ENCODE data around the gene PTPN4. TPM values are rescaled to one million over a fixed set of nuclear protein-coding genes. Genes with fewer than 3 reads are reported as not detected.

The PTPN4 gene
- total and polyA plus RNA-seq, 2 donors (not counting 1 experiment from before 2014, with no cell fraction given), result 5.3 to 22.3 TPM

DNA sequence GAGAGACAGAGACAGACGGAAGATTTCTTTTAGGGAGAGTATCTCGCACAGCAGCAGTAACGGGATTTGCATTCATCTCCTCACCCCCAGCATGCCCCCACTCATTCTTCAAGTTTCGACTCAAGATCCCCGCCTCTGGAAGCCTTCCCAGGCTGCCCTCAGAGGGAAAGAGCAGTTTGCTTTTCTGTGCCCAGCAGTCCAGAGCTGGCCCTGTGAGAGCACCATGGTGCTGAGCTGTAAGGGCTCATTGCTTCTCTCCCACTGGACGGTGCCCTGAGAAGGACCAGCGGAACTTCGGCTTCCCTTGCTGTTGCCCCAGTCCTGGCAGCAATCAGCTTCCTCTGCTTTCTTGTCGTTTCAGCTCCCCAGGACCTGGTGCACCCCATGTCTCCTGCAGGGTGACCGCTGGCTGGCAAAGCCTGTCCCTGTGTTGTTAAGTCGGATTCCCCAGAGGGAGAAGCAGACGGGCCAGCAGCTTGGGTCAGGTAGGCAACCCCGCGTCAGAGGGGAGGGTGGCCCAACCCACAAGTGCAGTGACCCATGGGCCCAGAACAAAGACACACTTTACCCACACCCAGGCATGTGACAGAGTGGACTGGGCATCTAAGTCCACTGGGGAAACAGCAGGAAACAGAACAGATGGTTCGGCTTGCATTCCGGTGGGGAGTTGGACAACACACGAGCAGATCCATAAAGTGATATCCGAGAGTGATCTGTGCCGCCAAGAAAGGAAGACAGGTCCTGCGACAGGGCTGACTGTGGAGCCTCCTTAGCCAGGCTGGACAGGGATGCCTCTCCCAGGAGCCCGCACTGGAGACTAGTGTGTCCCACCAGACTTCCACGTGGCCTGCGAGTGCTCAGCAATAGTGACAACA, 44.1 kb upstream of the PTPN4 start:
- Histone ChIP-seq H3K4me2 (ENCODE audit: extremely low read depth, insufficient read depth, low read length) (no peak overlapping the region), H3K79me2 (ENCODE audit: control insufficient read depth, insufficient read depth, low read length) (no peaks in the 10 kb centered on the region), H3K4me3 (replicated peaks in 1 of 4; ENCODE audit: control extremely low read depth in 1 of 4, insufficient read depth in 1 of 4, low read depth in 3 of 4, low read length in 4 of 4) (no peak overlapping the region), H3K27ac (ENCODE audit: insufficient read depth, low read length) (no peak overlapping the region), H3K36me3 (ENCODE audit: control insufficient read depth, insufficient read depth, low read length) (no peaks in the 10 kb centered on the region), H4K20me1 (ENCODE audit: control insufficient read depth, extremely low read depth, insufficient read depth, low read length) (no peaks in the 10 kb centered on the region), H3K4me1 (ENCODE audit: control insufficient read depth, extremely low read depth, insufficient read depth, low read length) (no peaks in the 10 kb centered on the region), H3K9me3 (ENCODE audit: control insufficient read depth, insufficient read depth, low read depth, low read length) (no peaks in the 10 kb centered on the region), H2AFZ (ENCODE audit: low read length) (no peak overlapping the region), H3K9ac (ENCODE audit: insufficient read depth, low read length) (no peak overlapping the region), H3K27me3 (ENCODE audit: control insufficient read depth, insufficient read depth, low read length) (peaks cover 2% of the 10 kb centered on the region)
- DNase-seq (ENCODE audit: low read depth in 2 of 2), result no peak
- TF ChIP-seq, protein P1, sequence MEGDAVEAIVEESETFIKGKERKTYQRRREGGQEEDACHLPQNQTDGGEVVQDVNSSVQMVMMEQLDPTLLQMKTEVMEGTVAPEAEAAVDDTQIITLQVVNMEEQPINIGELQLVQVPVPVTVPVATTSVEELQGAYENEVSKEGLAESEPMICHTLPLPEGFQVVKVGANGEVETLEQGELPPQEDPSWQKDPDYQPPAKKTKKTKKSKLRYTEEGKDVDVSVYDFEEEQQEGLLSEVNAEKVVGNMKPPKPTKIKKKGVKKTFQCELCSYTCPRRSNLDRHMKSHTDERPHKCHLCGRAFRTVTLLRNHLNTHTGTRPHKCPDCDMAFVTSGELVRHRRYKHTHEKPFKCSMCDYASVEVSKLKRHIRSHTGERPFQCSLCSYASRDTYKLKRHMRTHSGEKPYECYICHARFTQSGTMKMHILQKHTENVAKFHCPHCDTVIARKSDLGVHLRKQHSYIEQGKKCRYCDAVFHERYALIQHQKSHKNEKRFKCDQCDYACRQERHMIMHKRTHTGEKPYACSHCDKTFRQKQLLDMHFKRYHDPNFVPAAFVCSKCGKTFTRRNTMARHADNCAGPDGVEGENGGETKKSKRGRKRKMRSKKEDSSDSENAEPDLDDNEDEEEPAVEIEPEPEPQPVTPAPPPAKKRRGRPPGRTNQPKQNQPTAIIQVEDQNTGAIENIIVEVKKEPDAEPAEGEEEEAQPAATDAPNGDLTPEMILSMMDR (conservative IDR thresholded peaks at IDR 0.05 in 1 of 2, IDR thresholded peaks at IDR 0.05 in 1 of 2; ENCODE audit: low read depth in 1 of 2, low read length in 2 of 2), result no peak

GRCh38 chr2:119716284-119716672, 43.4 kb upstream of the PTPN4 start:
- Histone ChIP-seq H3K9me3 (ENCODE audit: control insufficient read depth, insufficient read depth, low read depth, low read length) (no peaks in the 10 kb centered on the region), H3K4me2 (ENCODE audit: extremely low read depth, insufficient read depth, low read length) (no peak overlapping the region), H4K20me1 (ENCODE audit: control insufficient read depth, extremely low read depth, insufficient read depth, low read length) (no peaks in the 10 kb centered on the region), H3K36me3 (ENCODE audit: control insufficient read depth, insufficient read depth, low read length) (no peaks in the 10 kb centered on the region), H2AFZ (ENCODE audit: low read length) (no peak overlapping the region), H3K9ac (ENCODE audit: insufficient read depth, low read length) (no peak overlapping the region), H3K4me1 (ENCODE audit: control insufficient read depth, extremely low read depth, insufficient read depth, low read length) (no peaks in the 10 kb centered on the region), H3K79me2 (ENCODE audit: control insufficient read depth, insufficient read depth, low read length) (no peaks in the 10 kb centered on the region), H3K27ac (ENCODE audit: insufficient read depth, low read length) (no peak overlapping the region), H3K27me3 (ENCODE audit: control insufficient read depth, insufficient read depth, low read length) (peaks cover 2% of the 10 kb centered on the region), H3K4me3 (replicated peaks in 1 of 4; ENCODE audit: control extremely low read depth in 1 of 4, insufficient read depth in 1 of 4, low read depth in 3 of 4, low read length in 4 of 4) (no peak overlapping the region)
- TF ChIP-seq, protein P1 (conservative IDR thresholded peaks at IDR 0.05 in 1 of 2, IDR thresholded peaks at IDR 0.05 in 1 of 2; ENCODE audit: low read depth in 1 of 2, low read length in 2 of 2), result no peak
- TF ChIP-seq EZH2 (IDR thresholded peaks at IDR 0.05; ENCODE audit: low read length, missing control alignments), result no peak
- no peak for DNase-seq (ENCODE audit: low read depth in 2 of 2)

GRCh38 chr2:119718501-119719260, 41.0 kb upstream of the PTPN4 start:
- peaks cover 2% of the 10 kb centered on the region for H3K27me3 ChIP-seq (ENCODE audit: control insufficient read depth, insufficient read depth, low read length)
- no peaks in the 10 kb centered on the region for H3K4me1 ChIP-seq (ENCODE audit: control insufficient read depth, extremely low read depth, insufficient read depth, low read length)
- no peaks in the 10 kb centered on the region for H4K20me1 ChIP-seq (ENCODE audit: control insufficient read depth, extremely low read depth, insufficient read depth, low read length)
- H3K9me3 ChIP-seq (ENCODE audit: control insufficient read depth, insufficient read depth, low read depth, low read length), result no peaks in the 10 kb centered on the region
- DNase-seq (ENCODE audit: low read depth in 2 of 2), result no peak
- TF ChIP-seq, protein P1 (conservative IDR thresholded peaks at IDR 0.05 in 1 of 2, IDR thresholded peaks at IDR 0.05 in 1 of 2; ENCODE audit: low read depth in 1 of 2, low read length in 2 of 2), result no peak
- no peak for TF ChIP-seq EZH2 (IDR thresholded peaks at IDR 0.05; ENCODE audit: low read length, missing control alignments)
- no peak overlapping the region for H2AFZ ChIP-seq (ENCODE audit: low read length)
- H3K79me2 ChIP-seq (ENCODE audit: control insufficient read depth, insufficient read depth, low read length), result no peaks in the 10 kb centered on the region
- no peaks in the 10 kb centered on the region for H3K36me3 ChIP-seq (ENCODE audit: control insufficient read depth, insufficient read depth, low read length)
- no peak overlapping the region for H3K9ac ChIP-seq (ENCODE audit: insufficient read depth, low read length)
- H3K27ac ChIP-seq (ENCODE audit: insufficient read depth, low read length), result no peak overlapping the region
- H3K4me2 ChIP-seq (ENCODE audit: extremely low read depth, insufficient read depth, low read length), result no peak overlapping the region
- H3K4me3 ChIP-seq (replicated peaks in 1 of 4; ENCODE audit: control extremely low read depth in 1 of 4, insufficient read depth in 1 of 4, low read depth in 3 of 4, low read length in 4 of 4), result no peak overlapping the region
